H1 (cell line): ENCODE data around the gene CHPF2. TPM values are rescaled to one million over a fixed set of nuclear protein-coding genes. Genes with fewer than 3 reads are reported as not detected.
A peak's percentile ranks its signal among the peaks of the same experiment; 100 is the strongest.

Experiments used
- CBX5 ChIP-seq: fragments of 300-800, 300-1000 bp; sonication (generic); IDR thresholded peaks from 2 replicates; pipeline ENCODE4 v1.7.1; 2016; ENCODE audit warnings: antibody characterized with exemption, low read length, low read depth
- EP300 ChIP-seq, 2 experiments: IDR thresholded peaks; 1 replicate in 1 of 2; 2 replicates in 1 of 2; pipeline ENCODE4 v1.6.1; 2011 to 2012; ENCODE audit warnings: low read depth in 2 of 2, low read length in 2 of 2, mild to moderate bottlenecking in 2 of 2, borderline replicate concordance in 1 of 2, inconsistent platforms in 1 of 2, moderate library complexity in 1 of 2
- EZH2 ChIP-seq: fragments of 200-600 bp; sonication (generic); IDR thresholded peaks from 2 replicates; pipeline ENCODE4 v1.7.1; 2012; ENCODE audit warnings: low read depth, mild to moderate bottlenecking, moderate library complexity, low read length, inconsistent platforms; ENCODE audit not compliant: severe bottlenecking
- HDAC2 ChIP-seq, 2 experiments: fragments of 300-600 bp in 1 of 2; sonication (generic) in 1 of 2; IDR thresholded peaks; 2 replicates each; pipeline ENCODE4 v1.6.1; 2011 to 2012; ENCODE audit warnings: low read depth in 2 of 2, low read length in 2 of 2, mild to moderate bottlenecking in 2 of 2, moderate library complexity in 2 of 2, borderline replicate concordance in 1 of 2, inconsistent platforms in 1 of 2
- KDM5A ChIP-seq: fragments of 200-600 bp; IDR thresholded peaks from 2 replicates; pipeline ENCODE4 v1.7.1; 2012; ENCODE audit warnings: mild to moderate bottlenecking, low read length, inconsistent platforms, mixed read lengths
- MAFK ChIP-seq: IDR thresholded peaks from 2 replicates; pipeline ENCODE4 v1.6.1; 2012; ENCODE audit warnings: low read depth, mild to moderate bottlenecking, improper control_type of control experiment, low read length
- NANOG ChIP-seq: IDR thresholded peaks from 2 replicates; pipeline ENCODE4 v1.6.1; 2011; ENCODE audit warnings: low read length, low read depth, mild to moderate bottlenecking, inconsistent platforms; ENCODE audit not compliant: insufficient read depth, poor library complexity, severe bottlenecking
- PHF8 ChIP-seq: fragments of 200-600 bp; sonication (generic); conservative IDR thresholded peaks from 2 replicates; pipeline ENCODE4 v1.7.1; 2012; ENCODE audit warnings: low read depth, mild to moderate bottlenecking, inconsistent platforms, low read length, moderate library complexity
- SIRT6 ChIP-seq: IDR thresholded peaks from one replicate; pipeline ENCODE4 v1.7.1; 2012; ENCODE audit warnings: low read length, inconsistent platforms
- polyA plus RNA-seq, 7 experiments: library from polyadenylated mRNA; depleted of rRNA in 3 of 7; stranded (reverse) in 5 of 7; unstranded in 2 of 7; fragments of >200 nt in 5 of 7; fragments of 200-250 nt in 2 of 7; gene quantifications; 1 replicate in 5 of 7; 2 replicates in 1 of 7; 4 replicates in 1 of 7; pipeline versions ENCODE4 v1.2.1 to v1.2.3, GENCODE V29; 2011 to 2013; ENCODE audit warnings: missing spikeins in 2 of 7, mixed read lengths in 2 of 7
- total RNA-seq: library from RNA; stranded (reverse); fragmentation: NEBNext Ultra II Directional; extraction: Animal tissue kit (Norgen Biotek cat#: 25700); gene quantifications from 2 replicates; pipeline ENCODE4 v1.2.1, GENCODE V29; 2021

Gene CHPF2
- total and polyA plus RNA-seq, 2 of the 8 experiments (the other 6 are each of a cell fraction or from before 2014, with no cell fraction given), result 14.4 to 20.6 TPM

GRCh38 chr7:151251689-151252560 is 19.6 kb downstream of the CHPF2 start (continued):
- TF ChIP-seq MAFK (no peak), SIRT6 (no peak), EP300 (IDR thresholded peaks at IDR 0.05; ENCODE audit: borderline replicate concordance in 1 of 2, low read depth in 2 of 2, low read length in 2 of 2) (no peak), NANOG (no peak), CBX5 (no peak), HDAC2 (IDR thresholded peaks at IDR 0.05; ENCODE audit: borderline replicate concordance in 1 of 2, low read depth in 2 of 2, low read length in 2 of 2) (no peak), PHF8 (0 out of 2 replicates have a peak, but pooled peaks have one; percentile 19), EZH2 (no peak), KDM5A (no peak)
